AG20443 (cell line): ENCODE data around the gene SLITRK3.
A peak's percentile ranks its signal among the peaks of the same experiment; 100 is the strongest.

ENCODE experiments used
- DNase-seq: peaks from one replicate; pipeline ENCODE4 v3.0.0; 2012; ENCODE audit warnings: low spot score, mixed read lengths

Gene SLITRK3

GRCh38 chr3:165195640-165196576 lies at the start of gene SLITRK3:
Gene SLITRK3 (minus strand): TSS chr3:165196384. CDS start chr3:165190830, 5,554 bp downstream.
- no peak for DNase-seq

GRCh38 chr3:165243597-165243996 lies 47.4 kb upstream of the SLITRK3 start:
- DNase-seq = no peak

- no peak for DNase-seq
These were observed 37.5 kb upstream of the SLITRK3 start for GRCh38 chr3:165233501-165234195.

- DNase-seq = no peak
These were observed 29.4 kb upstream of the SLITRK3 start for GRCh38 chr3:165225604-165226003.

- no peak for DNase-seq
These were observed 21.6 kb upstream of the SLITRK3 start for GRCh38 chr3:165217739-165218138.

- no peak for DNase-seq
These were observed 16.4 kb upstream of the SLITRK3 start for GRCh38 chr3:165212580-165212979.

GRCh38 chr3:165211721-165212120 lies 15.5 kb upstream of the SLITRK3 start:
- no peak for DNase-seq

- no peak for DNase-seq
These were observed 14.5 kb upstream of the SLITRK3 start for GRCh38 chr3:165210727-165211126.

- DNase-seq = no peak
These were observed 13.9 kb upstream of the SLITRK3 start for GRCh38 chr3:165210132-165210531.

- DNase-seq = peak; percentile 89
These were observed 10.5 kb upstream of the SLITRK3 start for GRCh38 chr3:165206454-165207266.

- DNase-seq = no peak
These were observed 8.3 kb upstream of the SLITRK3 start for GRCh38 chr3:165204445-165204844.

GRCh38 chr3:165202995-165203394 lies 6.8 kb upstream of the SLITRK3 start:
- no peak for DNase-seq

GRCh38 chr3:165201964-165202363 lies 5.8 kb upstream of the SLITRK3 start:
- no peak for DNase-seq

GRCh38 chr3:165197481-165197800 lies 1.3 kb upstream of the SLITRK3 start:
- no peak for DNase-seq

- peak; percentile 23 for DNase-seq
These were observed 645 bp upstream of the SLITRK3 start for GRCh38 chr3:165196577-165197480.

- DNase-seq = no peak
These were observed 944 bp downstream of the SLITRK3 start for GRCh38 chr3:165195241-165195639.

GRCh38 chr3:165194511-165195240 lies 1.5 kb downstream of the SLITRK3 start:
- DNase-seq = no peak

GRCh38 chr3:165193366-165194254 lies 2.6 kb downstream of the SLITRK3 start:
- no peak for DNase-seq

GRCh38 chr3:165192610-165193192 lies 3.5 kb downstream of the SLITRK3 start:
- no peak for DNase-seq
